Stimulated activated memory B cell treated with anti-CD40 and anti-IgM and Interleukin-4, amounts not matched to agents 10 μg/mL and 1 μg/mL and 100 μg/mL, for 72 hours (primary cell): Measurements from ENCODE around the gene FBLN5.
"Not testable (repeated sequence)": the region's sequence is repeated elsewhere in the genome, so short reads cannot be mapped to it uniquely, and the experiment has no call there.

Source experiments
- ATAC-seq: fragments of 150-1000 bp; cut with Tn5 transposase; 2 replicates; pipeline ENCODE4 v1.10.0; 2021
- H3K27ac Mint-ChIP-seq: one replicate; pipeline ENCODE4 v1.8.0; 2022; ENCODE audit warnings: mild to moderate bottlenecking, mixed read lengths
- H3K27me3 Mint-ChIP-seq: one replicate; pipeline ENCODE4 v1.8.0; 2022; ENCODE audit warnings: mixed read lengths
- H3K36me3 Mint-ChIP-seq: one replicate; pipeline ENCODE4 v1.8.0; 2022; ENCODE audit warnings: mixed read lengths
- H3K4me1 Mint-ChIP-seq: one replicate; pipeline ENCODE4 v1.8.0; 2022; ENCODE audit warnings: mixed read lengths
- H3K4me3 Mint-ChIP-seq: one replicate; pipeline ENCODE4 v1.8.0; 2022; ENCODE audit warnings: mild to moderate bottlenecking, moderate library complexity, mixed read lengths
- H3K9me3 Mint-ChIP-seq: one replicate; pipeline ENCODE4 v1.8.0; 2022; ENCODE audit warnings: mixed read lengths

Gene FBLN5

DNA sequence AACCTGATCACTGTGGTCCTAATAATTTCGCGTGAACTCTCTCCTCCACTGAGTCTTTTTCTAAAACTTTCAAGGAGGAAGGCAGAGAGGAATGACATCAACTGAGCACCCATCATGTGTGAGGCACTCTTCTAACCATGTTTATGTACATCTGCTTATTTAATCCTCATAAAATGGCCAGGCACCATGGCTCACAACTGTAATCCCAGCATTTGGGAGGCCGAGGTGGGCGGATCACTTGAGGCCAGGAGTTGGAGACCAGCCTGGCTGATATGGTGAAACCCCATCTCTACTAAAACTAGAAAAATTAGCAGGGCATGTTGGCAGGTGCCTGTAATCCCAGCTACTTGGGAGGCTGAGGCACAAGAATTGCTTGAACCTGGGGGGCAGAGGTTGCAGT is 76.1 kb downstream of the FBLN5 start:
- not testable (repeated sequence) for H3K27me3 Mint-ChIP-seq, H3K9me3 Mint-ChIP-seq, H3K4me3 Mint-ChIP-seq, H3K36me3 Mint-ChIP-seq, ATAC-seq, H3K27ac Mint-ChIP-seq
- peaks cover 66% of the 10 kb centered on the region for H3K4me1 Mint-ChIP-seq

DNA sequence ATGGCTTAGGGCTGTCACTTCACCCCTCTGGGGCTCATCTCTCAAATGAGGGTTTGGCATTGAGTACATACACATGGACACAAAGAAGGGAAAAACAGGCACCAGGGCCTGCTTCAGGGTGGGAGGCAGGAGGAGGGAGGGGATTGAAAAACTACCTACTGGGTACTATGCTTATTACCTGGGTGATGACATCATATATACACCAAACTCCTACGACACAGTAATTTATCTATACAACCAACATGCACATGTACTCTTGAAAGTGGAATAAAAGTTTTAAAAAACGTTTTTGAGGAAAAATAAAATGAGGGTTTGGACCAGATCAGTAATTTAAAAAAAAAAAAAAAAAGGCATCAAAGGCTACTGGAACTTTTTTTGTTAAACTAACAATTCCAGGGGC is 76.6 kb downstream of the FBLN5 start:
- Mint-ChIP-seq H3K4me3 (no peak overlapping the region), H3K27ac (no peak overlapping the region), H3K27me3 (no peaks in the 10 kb centered on the region)

DNA sequence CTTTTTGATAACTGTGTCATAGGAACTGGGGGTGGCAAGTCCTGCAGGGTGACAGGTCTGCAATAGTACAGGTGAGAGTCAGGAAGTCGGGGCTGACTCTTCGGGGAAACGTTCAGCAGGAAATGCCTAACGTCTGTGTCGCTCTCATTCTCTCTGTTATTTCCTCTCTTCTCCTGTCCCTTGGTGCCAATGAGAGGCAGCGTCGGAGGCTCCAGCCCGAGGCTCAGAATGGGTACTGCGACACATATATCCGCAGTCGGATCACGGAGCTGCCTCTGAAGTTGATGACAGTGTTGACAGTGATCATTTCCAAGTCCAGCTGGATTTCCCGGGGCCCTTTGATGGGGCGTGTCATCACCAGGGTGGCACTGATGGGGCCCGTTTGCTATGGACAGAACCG is 77.5 kb downstream of the FBLN5 start:
- Mint-ChIP-seq H3K9me3 (no peaks in the 10 kb centered on the region), H3K4me3 (no peak overlapping the region), H3K4me1 (peaks cover 58% of the 10 kb centered on the region), H3K36me3 (no peaks in the 10 kb centered on the region), H3K27ac (peak overlapping the region; percentile 4), H3K27me3 (no peaks in the 10 kb centered on the region)
- no peak for ATAC-seq

More for the DNA sequence above, 76.6 kb downstream of the FBLN5 start:
- Mint-ChIP-seq H3K4me1 (peaks cover 66% of the 10 kb centered on the region), H3K36me3 (no peaks in the 10 kb centered on the region), H3K9me3 (no peaks in the 10 kb centered on the region)
- ATAC-seq, result no peak

DNA sequence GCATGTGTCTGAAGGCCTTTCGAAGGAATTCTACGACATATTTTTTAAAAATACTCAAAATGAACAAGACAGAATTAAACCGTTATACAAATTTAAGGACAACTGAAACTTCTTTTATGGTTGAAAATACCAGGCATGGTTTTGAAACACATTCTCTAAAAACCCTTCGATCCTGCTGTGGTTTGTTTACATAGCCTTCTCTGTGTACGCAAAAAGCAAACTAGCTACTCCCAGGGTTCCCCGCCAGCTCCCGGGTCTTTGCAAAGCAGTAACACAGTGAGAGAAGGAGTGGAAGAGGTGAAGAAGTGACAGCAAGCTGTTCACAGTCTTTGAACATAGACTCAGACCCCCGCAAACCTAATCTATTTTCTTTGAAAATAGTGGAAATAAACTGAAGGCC is 77.9 kb downstream of the FBLN5 start:
- H3K27ac Mint-ChIP-seq, result peak overlapping the region; percentile 4
- ATAC-seq, result no peak
- no peaks in the 10 kb centered on the region for H3K9me3 Mint-ChIP-seq
- H3K36me3 Mint-ChIP-seq, result no peaks in the 10 kb centered on the region
- peaks cover 54% of the 10 kb centered on the region for H3K4me1 Mint-ChIP-seq
- H3K27me3 Mint-ChIP-seq, result no peaks in the 10 kb centered on the region
- no peak overlapping the region for H3K4me3 Mint-ChIP-seq

DNA sequence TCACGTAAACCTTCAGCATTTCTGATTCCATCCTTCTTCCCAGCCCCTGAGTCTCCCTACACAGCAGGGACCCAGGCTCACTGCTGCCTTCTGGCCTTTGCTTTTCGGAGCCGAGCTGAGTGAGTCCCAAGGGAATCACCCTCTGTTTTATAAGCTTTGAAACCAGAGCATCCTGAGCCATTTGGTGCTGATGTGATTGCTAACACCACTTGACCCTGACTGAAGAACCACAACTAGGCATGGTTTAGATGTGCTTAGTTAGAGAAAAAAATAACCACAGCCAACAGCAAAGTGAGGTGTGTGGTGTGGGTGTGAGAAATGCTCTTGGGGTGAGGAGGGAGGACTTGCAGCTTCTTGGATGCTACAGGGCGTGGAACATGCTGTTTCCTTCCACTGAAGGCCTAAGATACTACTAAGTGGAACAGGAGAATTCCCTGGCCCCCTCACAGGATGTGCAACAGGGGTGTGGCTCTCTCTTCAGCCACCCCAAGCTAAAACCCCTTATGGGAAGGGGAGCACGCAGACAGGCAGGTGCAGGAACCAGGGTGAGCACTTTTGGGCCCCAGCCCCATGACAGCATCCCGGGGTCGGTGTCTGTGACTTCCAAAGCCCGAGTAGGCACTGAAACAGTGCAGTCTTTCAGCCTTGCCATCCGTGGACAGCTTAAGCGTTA is 80.0 kb downstream of the FBLN5 start, which contains the start of gene TC2N:
Gene TC2N (minus strand): TSS at position 221 of the 673 bp plus-strand sequence. CDS start 53,767 bp downstream, outside the sequence.
- Mint-ChIP-seq H3K27me3 (no peaks in the 10 kb centered on the region), H3K4me3 (no peak within 1 kb of the TSS), H3K9me3 (no peaks in the 10 kb centered on the region), H3K27ac (peak within 1 kb of the TSS; percentile 62), H3K4me1 (peaks cover 37% of the 10 kb centered on the region), H3K36me3 (no peaks in the 10 kb centered on the region)
- ATAC-seq, result no peak

DNA sequence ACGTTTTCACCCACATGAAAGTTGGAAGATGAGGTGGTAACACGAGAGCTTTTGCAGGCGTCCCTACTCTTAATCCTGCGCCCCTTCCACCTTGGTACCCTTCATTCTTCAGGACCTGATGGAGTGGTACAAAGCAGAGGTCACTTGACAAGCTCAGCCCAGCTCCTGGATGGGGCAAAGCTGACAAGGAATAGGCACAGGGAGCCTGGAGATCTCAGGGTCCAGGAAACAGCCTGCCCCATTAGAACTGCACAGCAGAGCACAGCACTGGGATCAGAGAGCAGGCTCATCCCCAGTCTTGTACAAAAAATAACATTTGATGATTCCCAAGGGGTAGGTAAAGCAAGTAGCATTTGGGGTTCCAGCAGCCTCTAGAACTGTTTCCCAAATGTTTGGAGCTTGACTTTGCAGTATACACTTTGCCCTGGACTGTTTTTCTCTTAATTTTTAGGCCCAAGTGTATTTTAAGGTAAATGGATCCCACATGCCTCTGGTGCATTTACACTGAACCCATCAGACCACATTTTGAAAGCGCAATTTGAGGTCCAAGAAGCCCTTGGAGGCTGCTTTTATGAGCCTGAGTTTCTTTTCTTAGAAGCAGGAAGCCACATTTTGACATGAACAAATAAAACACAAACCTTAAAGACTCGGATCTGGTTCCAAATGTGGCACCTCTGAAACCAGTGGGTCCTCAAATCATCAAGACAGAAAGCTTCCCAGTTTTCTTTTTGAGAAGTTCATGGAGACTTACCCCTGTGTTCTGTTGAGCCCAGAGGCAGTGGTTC is 80.8 kb downstream of the FBLN5 start:
- no peaks in the 10 kb centered on the region for H3K36me3 Mint-ChIP-seq
- H3K4me3 Mint-ChIP-seq, result no peak overlapping the region
- H3K27ac Mint-ChIP-seq, result peak overlapping the region; percentile 62
- ATAC-seq, result no peak
- H3K27me3 Mint-ChIP-seq, result no peaks in the 10 kb centered on the region
- H3K4me1 Mint-ChIP-seq, result peaks cover 29% of the 10 kb centered on the region
- H3K9me3 Mint-ChIP-seq, result no peaks in the 10 kb centered on the region

DNA sequence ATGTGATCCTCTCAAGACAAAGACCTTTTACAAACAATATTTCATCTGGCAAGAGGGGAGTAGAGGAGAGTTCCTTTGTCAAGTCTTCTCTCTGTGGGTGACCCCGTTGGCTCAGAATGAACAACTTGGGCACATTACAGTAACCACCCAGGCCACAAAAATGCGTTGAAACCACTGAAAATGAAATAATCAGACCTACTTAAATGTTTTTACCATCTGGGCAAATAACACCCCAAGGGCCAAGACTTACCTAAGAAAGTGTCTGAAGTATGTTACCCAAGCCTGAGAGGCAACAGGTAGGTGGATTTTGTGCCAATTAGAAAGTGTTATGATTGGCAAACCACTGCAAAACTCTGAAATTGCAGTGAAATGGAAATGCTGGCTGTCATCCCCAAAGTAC is 81.4 kb downstream of the FBLN5 start:
- ATAC-seq, result no peak
- H3K27ac Mint-ChIP-seq, result peak overlapping the region; percentile 62
- no peaks in the 10 kb centered on the region for H3K9me3 Mint-ChIP-seq
- H3K36me3 Mint-ChIP-seq, result no peaks in the 10 kb centered on the region
- no peaks in the 10 kb centered on the region for H3K27me3 Mint-ChIP-seq
- H3K4me1 Mint-ChIP-seq, result peaks cover 29% of the 10 kb centered on the region
- H3K4me3 Mint-ChIP-seq, result no peak overlapping the region

DNA sequence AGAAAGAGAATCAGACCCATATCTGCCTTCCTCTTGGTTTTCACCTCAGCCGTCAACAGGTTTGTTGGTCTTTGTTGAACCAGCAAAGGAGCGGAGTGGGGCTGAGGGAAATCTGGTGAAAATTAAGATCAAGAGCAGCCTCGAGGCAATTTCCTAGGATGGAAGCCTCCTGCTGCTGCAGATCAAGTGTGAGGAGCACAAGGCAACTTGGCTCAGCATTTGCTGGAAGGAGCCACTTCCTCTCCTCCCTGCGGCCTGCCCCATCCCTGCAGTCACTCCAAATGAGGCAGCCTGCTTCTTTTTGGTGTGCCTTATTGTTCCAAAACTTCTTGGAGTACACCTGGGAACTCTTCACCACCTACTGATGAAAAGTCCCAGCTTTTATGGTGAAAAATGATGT is 85.1 kb downstream of the FBLN5 start:
- Mint-ChIP-seq H3K4me3 (no peak overlapping the region), H3K27ac (no peak overlapping the region), H3K36me3 (no peaks in the 10 kb centered on the region), H3K27me3 (peaks cover 11% of the 10 kb centered on the region), H3K9me3 (no peaks in the 10 kb centered on the region), H3K4me1 (peaks cover 17% of the 10 kb centered on the region)
- ATAC-seq, result no peak

DNA sequence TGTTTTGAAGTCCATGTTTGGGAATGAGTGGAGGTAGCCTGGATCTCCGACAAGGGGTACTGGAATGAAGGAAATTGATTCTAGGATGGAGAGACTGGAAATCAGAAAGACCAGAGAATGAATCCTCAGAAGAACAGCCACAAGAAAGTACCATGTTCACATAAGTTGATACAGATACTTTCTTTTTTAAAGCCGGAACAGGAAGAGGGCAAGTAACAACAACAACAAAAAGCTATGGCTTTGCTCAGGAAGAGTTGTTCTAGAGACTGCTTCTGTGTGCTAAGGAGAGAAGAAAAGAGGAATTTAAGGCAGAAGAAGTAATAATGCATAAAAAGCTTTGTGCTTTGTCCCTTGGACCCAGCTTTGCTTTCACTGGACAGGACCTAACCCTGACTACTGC is 86.4 kb downstream of the FBLN5 start:
- H3K4me1 Mint-ChIP-seq, result peaks cover 8% of the 10 kb centered on the region
- ATAC-seq, result no peak
- H3K4me3 Mint-ChIP-seq, result no peak overlapping the region
- H3K9me3 Mint-ChIP-seq, result no peaks in the 10 kb centered on the region
- H3K36me3 Mint-ChIP-seq, result no peaks in the 10 kb centered on the region
- peak overlapping the region; percentile 33 for H3K27ac Mint-ChIP-seq
- H3K27me3 Mint-ChIP-seq, result peaks cover 11% of the 10 kb centered on the region

DNA sequence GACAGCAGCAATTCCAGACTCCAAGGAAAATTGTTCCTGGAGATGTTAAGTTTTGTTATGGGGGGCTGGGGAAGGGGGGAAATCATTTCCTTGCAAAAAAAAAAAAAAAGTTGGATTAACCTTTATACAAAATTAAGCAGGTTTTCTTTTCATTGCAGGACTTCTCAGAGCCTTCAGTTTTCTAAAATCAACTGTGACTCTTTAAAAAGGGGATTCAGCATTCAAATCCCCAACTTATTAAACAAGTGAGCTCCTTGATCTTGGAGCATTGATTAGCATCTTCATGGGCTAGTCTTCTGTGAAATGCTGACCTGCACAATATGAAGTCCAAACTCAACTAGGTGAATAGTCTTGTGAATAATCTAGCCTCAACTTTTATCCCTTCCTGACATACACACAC is 87.3 kb downstream of the FBLN5 start:
- no peak overlapping the region for H3K27ac Mint-ChIP-seq
- no peak for ATAC-seq
- no peak overlapping the region for H3K4me3 Mint-ChIP-seq
- H3K27me3 Mint-ChIP-seq, result peaks cover 11% of the 10 kb centered on the region
- H3K4me1 Mint-ChIP-seq, result peaks cover 8% of the 10 kb centered on the region
- no peaks in the 10 kb centered on the region for H3K9me3 Mint-ChIP-seq
- no peaks in the 10 kb centered on the region for H3K36me3 Mint-ChIP-seq

DNA sequence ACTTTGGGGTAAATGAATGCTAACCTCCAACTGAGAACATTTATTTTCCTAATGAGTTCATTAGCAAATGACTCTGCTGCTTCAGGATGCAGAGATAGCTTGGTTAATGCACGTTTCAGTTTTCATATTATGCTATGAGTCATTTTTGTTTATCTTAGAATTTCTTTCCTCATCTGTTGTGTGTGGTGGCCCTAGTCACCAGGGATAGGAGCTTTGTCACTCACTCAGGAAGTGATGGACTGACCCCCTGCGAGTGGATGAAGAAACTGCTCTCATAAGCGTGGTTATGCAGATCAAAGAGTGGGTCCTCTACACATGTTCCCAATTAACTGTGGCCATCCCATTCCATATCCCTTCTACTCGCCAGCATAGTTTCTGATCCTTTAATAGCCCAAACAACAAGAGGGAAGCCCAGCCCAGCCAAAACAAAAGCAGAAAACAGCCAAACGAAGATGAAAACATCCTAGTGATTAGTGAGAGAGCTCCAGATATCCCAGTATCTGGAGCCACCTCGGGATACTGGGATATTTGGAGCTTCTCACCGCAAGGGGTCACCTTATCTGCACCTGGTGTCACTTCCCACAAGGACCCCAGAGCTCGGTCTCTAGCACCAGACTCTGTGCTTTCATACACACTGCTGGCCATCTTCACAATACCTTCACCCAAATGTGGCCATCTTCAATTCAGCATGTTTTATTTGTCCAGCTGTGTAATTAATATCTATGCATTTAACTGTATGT is 88.8 kb downstream of the FBLN5 start:
- H3K36me3 Mint-ChIP-seq, result no peaks in the 10 kb centered on the region
- H3K9me3 Mint-ChIP-seq, result no peaks in the 10 kb centered on the region
- ATAC-seq, result peak; percentile 51
- peaks cover 11% of the 10 kb centered on the region for H3K27me3 Mint-ChIP-seq
- H3K4me1 Mint-ChIP-seq, result peaks cover 8% of the 10 kb centered on the region
- H3K27ac Mint-ChIP-seq, result no peak overlapping the region
- H3K4me3 Mint-ChIP-seq, result no peak overlapping the region

DNA sequence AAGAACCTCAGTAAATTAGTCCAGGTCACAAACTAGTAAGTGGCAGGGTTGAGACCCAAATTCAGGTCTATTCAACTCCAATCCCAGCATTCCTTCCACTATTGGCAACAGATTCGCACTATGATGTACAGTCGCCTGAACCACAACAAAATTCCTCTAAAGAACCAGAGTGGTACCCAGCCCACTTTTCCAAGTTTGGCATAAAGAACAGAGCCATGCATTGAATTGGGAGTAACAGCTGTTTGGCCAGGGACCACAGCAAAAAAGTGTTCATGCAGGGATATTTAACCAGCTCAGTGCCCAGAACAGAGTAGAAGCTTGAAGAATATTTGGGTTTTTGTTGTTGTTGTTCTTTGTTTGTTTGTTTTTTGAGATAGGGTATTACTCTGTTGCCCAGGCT is 89.9 kb downstream of the FBLN5 start:
- peaks cover 16% of the 10 kb centered on the region for H3K4me1 Mint-ChIP-seq
- H3K27me3 Mint-ChIP-seq, result peaks cover 11% of the 10 kb centered on the region
- H3K9me3 Mint-ChIP-seq, result no peaks in the 10 kb centered on the region
- no peak for ATAC-seq
- no peaks in the 10 kb centered on the region for H3K36me3 Mint-ChIP-seq
- no peak overlapping the region for H3K27ac Mint-ChIP-seq
- no peak overlapping the region for H3K4me3 Mint-ChIP-seq

DNA sequence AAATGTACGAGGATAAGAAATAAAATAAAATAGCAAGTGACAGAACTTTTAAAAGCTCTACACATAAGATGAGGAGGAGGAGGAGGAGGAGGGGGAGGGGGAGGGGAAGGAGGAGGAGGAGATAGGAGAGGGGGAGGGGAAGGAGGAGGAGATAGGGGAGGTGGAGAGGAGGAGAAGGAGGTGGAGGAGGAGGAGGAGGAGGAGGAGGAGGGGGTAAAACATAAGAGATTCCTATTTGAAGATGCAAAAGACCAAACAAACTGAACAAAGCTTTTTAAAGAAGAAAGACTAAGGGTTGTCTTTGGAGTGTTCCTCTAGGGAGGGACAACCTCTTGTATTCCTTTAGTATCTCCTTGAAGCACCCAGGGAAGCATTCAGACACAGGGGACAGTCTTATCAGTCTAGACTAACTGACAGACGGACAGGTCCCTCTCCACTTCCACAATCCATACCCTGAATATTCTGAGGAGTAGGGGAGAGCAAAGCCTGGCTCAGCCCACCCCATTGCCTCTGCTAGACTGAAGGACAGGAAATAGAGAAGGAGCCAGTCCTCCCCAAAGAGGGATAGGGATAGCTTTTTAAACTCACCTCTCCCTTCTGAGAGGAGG is 93.1 kb downstream of the FBLN5 start:
- no peak overlapping the region for H3K4me3 Mint-ChIP-seq
- H3K27ac Mint-ChIP-seq, result no peak overlapping the region
- no peaks in the 10 kb centered on the region for H3K36me3 Mint-ChIP-seq
- no peaks in the 10 kb centered on the region for H3K9me3 Mint-ChIP-seq
- ATAC-seq, result no peak
- peaks cover 19% of the 10 kb centered on the region for H3K4me1 Mint-ChIP-seq
- peaks cover 6% of the 10 kb centered on the region for H3K27me3 Mint-ChIP-seq

DNA sequence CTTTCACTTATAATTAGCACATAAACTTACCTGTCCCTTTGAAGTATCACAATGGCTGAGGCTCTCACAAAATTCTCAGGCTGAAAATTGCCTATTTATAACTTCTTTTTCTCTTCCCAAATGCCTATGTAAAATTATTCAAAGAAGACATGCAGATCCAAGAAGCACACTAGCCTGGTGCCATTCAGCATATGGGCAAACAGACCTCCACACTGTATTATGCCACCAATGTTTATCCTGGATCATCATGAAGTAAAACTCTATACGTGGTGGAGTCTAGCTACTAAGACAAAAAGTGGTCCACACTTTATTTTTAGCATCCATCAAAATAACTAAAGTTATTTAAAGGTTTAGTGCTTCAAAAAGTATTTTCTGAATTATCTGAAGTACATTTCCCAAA is 95.9 kb downstream of the FBLN5 start:
- Mint-ChIP-seq H3K9me3 (no peaks in the 10 kb centered on the region), H3K27ac (peak overlapping the region; percentile 31), H3K36me3 (no peaks in the 10 kb centered on the region), H3K4me1 (peaks cover 29% of the 10 kb centered on the region), H3K27me3 (no peaks in the 10 kb centered on the region), H3K4me3 (no peak overlapping the region)
- ATAC-seq, result no peak

DNA sequence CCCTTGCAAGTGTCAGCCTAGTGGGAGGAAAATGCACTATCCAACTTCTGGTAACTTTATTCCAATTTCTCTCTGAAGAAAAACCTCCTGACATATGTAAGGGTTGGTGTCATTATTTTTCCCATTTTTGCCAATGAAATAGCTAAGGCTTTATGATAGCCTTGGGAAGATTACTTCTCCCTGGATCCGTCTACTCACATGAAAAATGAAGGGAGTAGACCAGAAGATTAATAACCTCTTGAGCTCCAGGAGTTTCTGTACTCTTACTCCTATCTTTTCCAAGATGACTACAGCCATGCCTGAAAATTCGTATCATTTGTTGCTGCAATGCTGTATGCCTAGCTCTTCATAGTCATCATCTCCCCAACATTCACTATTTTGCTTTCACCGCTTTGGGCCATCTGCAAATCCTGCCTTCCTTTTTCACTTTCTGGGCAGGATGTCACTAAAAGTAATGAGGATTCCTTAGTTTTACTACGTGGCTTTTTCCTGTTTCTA is 98.9 kb downstream of the FBLN5 start:
- H3K4me1 Mint-ChIP-seq, result peaks cover 38% of the 10 kb centered on the region
- no peak overlapping the region for H3K27ac Mint-ChIP-seq
- H3K9me3 Mint-ChIP-seq, result no peaks in the 10 kb centered on the region
- H3K36me3 Mint-ChIP-seq, result no peaks in the 10 kb centered on the region
- ATAC-seq, result no peak
- no peak overlapping the region for H3K4me3 Mint-ChIP-seq
- H3K27me3 Mint-ChIP-seq, result no peaks in the 10 kb centered on the region
